ENCODE data around the gene BIRC3.
"Not testable (repeated sequence)": the region's sequence is repeated elsewhere in the genome, so short reads cannot be mapped to it uniquely, and the experiment has no call there.

Gene BIRC3

DNA sequence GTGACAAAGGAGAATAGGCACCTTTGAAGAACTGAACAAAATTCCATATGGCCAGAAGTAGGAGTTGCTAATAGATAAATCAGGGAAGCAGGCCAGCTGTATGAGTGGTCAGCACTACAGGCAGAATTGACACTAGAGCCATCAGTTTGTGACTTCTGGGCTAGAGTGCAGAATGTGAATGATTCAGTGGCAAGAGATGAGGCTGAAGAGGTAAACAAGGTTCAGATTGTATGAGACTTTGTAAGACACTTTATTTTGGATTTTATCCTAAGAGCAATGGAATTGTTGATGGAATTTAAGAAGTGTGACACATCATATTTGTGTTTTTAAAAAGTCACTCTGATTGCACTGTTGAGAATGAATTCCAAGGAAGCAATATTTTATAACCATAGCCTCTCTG is 12.9 kb downstream of the BIRC3 start:
- H3K9me3 Mint-ChIP-seq = no peaks in the 10 kb centered on the region
- peaks cover 14% of the 10 kb centered on the region for H3K4me1 Mint-ChIP-seq
- no peak for ATAC-seq
- no peak overlapping the region for H3K27ac Mint-ChIP-seq
- no peaks in the 10 kb centered on the region for H3K27me3 Mint-ChIP-seq
- no peak overlapping the region for H3K4me3 Mint-ChIP-seq
- H3K36me3 Mint-ChIP-seq = peaks cover 53% of the 10 kb centered on the region

DNA sequence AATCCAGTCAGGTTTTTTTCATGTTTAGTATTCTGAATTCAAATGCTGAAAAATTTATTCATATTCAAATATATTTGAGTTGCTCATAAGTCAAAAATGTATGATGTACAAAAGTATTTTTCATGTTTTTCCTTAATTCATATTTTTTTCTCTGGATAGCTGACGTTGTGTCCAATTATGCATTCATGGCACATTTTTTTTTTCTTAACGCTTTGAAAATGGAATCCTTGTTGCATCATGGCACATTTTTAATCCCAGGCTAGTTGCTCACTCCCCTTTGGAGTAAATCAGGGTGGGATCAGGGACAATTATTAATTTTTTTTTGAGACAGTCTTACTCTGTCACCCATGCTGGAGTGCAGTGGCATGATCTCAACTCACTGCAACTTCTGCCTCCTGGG is 14.1 kb downstream of the BIRC3 start:
- H3K36me3 Mint-ChIP-seq = peaks cover 51% of the 10 kb centered on the region
- no peaks in the 10 kb centered on the region for H3K9me3 Mint-ChIP-seq
- H3K27ac Mint-ChIP-seq = peak overlapping the region; percentile 29

DNA sequence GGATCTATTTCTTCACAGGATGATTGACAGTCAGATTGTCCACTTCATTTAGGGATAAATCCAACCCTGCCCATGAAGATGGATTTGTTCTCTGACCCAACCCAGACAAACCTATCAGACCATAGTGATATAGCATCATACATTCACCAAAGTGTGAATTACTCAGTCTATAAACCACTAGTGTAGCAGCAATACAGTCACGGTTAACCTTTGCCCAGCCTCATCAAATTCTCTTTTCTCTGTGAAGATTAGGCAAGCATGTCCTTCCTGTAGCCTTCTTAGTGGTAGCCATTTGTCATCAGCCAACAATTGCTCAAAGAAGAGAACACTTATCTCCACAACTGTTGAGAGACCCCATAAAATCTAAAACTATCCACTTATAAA is 15.3 kb downstream of the BIRC3 start:
- Mint-ChIP-seq H3K36me3 (peaks cover 46% of the 10 kb centered on the region), H3K4me3 (no peak overlapping the region)

More for the DNA sequence above, 14.1 kb downstream of the BIRC3 start:
- H3K4me1 Mint-ChIP-seq = peaks cover 14% of the 10 kb centered on the region
- ATAC-seq = no peak
- no peak overlapping the region for H3K4me3 Mint-ChIP-seq
- no peaks in the 10 kb centered on the region for H3K27me3 Mint-ChIP-seq

DNA sequence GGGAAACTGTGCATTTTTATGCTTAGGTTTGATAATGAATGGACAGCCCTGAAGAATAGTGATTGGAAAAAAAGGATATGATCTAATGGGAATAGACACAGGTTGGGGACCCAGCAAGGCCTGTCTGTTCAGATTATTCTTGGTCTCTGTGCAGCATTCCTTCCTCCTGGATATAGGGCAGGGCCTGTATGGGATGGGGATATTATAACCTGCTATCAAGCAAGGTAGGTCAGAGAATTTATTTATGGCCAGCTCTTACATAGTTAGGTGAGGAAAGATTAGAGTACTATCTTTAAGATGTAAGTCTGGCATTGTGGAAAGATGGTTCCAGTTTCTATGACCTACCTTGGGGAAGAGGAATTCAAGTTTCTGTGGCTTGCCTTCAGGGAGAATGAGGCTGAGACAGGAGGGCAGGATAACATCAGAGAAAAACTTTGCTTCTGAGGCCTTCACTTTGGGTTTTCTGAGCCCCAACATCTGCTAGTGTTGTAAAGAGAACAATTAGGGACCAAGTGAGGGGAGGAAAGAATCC is 21.3 kb downstream of the BIRC3 start:
- Mint-ChIP-seq H3K4me3 (no peak overlapping the region), H3K9me3 (no peaks in the 10 kb centered on the region), H3K36me3 (peaks cover 19% of the 10 kb centered on the region), H3K27ac (peak overlapping the region; percentile 55), H3K27me3 (no peaks in the 10 kb centered on the region), H3K4me1 (peaks cover 41% of the 10 kb centered on the region)
- no peak for ATAC-seq

More for the DNA sequence above, 15.3 kb downstream of the BIRC3 start:
- peak overlapping the region; percentile 74 for H3K27ac Mint-ChIP-seq
- no peaks in the 10 kb centered on the region for H3K27me3 Mint-ChIP-seq
- no peak for ATAC-seq
- peaks cover 11% of the 10 kb centered on the region for H3K4me1 Mint-ChIP-seq
- H3K9me3 Mint-ChIP-seq = no peaks in the 10 kb centered on the region

DNA sequence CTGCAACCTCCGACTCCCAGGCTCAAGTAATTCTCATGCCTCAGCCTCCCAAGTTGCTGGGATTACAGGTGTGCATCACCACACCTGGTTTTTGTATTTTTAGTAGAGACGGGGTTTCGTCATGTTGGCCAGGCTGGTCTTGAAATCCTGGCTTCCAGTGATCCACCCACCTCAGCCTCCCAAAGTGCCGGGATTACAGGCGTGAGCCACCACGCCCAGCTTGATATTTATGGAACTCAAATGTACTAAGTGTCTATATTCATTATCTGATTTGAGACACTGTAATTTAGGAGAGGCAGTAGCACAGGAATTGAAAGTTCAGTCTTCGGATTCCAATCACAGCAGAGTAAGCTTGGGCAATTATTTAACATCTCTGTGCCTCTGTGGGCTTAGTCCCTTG is 24.0 kb downstream of the BIRC3 start:
- peaks cover 12% of the 10 kb centered on the region for H3K36me3 Mint-ChIP-seq
- peak; percentile 35 for ATAC-seq
- H3K4me1 Mint-ChIP-seq = peaks cover 49% of the 10 kb centered on the region
- not testable (repeated sequence) for H3K9me3 Mint-ChIP-seq, H3K27me3 Mint-ChIP-seq, H3K4me3 Mint-ChIP-seq
- peak overlapping the region; percentile 55 for H3K27ac Mint-ChIP-seq

DNA sequence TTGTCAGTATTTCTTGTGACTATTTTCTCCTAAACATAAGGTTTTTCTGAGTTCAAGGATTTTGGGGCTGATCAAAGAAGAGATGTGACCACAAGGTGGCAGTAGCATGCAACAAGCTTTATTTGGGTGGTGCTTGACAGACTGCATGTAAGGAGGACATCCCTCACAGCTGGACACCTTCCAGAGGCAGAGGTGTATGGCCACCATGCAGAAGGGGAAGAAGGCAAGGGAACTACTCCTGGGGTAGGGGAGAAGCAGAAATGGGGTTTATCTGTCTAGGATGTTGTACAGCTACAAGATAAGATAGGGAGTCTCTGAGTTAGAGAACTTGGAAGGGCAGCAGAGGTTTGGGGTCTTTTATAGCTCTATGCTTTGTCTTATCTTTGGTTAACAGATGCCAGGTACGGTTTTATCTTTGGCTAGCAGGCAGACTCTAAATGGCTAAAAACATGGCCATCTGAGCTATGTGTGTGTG is 24.6 kb downstream of the BIRC3 start:
- no peaks in the 10 kb centered on the region for H3K9me3 Mint-ChIP-seq
- no peaks in the 10 kb centered on the region for H3K27me3 Mint-ChIP-seq
- H3K4me3 Mint-ChIP-seq = no peak overlapping the region
- ATAC-seq = peak; percentile 53
- H3K36me3 Mint-ChIP-seq = peaks cover 12% of the 10 kb centered on the region
- no peak overlapping the region for H3K27ac Mint-ChIP-seq
- peaks cover 51% of the 10 kb centered on the region for H3K4me1 Mint-ChIP-seq

DNA sequence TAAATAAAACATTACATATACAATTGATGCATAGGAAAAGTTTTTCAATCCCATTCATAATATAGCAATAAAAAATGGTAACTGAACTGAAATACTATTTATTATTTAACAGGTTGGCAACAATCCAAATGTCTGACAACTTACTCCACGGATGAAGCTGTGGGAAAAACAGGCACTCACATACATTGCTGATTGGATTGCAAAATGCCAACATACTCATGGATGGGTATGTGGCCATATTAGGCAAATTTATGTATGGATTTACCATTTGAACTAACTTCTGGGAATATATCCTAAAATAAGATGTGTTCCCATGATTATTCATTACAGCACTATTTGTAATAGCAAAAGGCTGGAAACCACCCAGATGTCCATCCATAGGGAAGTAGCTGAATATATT is 26.5 kb downstream of the BIRC3 start:
- no peak overlapping the region for H3K4me3 Mint-ChIP-seq
- no peak for ATAC-seq
- no peaks in the 10 kb centered on the region for H3K9me3 Mint-ChIP-seq
- no peak overlapping the region for H3K27ac Mint-ChIP-seq
- peaks cover 49% of the 10 kb centered on the region for H3K4me1 Mint-ChIP-seq
- H3K36me3 Mint-ChIP-seq = peaks cover under 1% of the 10 kb centered on the region
- H3K27me3 Mint-ChIP-seq = no peaks in the 10 kb centered on the region

DNA sequence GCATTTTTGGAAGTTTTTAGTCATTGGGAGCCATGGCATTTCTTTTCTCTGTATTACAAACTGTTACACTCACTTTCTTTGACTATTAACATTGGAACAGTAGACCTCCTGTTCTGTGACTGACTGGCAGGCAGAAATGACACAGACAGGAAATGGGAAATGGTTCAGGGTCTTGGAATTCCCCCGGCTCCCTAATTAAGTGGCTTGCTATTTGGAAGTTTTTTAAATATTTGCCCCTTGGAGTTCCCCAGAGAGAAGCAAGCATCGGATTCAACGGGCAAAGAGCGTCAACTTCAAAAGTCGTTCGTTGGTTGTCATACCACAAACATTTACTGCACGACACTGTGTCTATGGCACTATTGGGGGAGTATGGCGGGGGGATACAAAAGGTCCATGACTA is 28.6 kb downstream of the BIRC3 start:
- Mint-ChIP-seq H3K4me1 (peaks cover 50% of the 10 kb centered on the region), H3K4me3 (peak overlapping the region; percentile 94), H3K36me3 (peaks cover 14% of the 10 kb centered on the region), H3K9me3 (no peaks in the 10 kb centered on the region), H3K27me3 (no peaks in the 10 kb centered on the region), H3K27ac (peak overlapping the region; percentile 94)
- ATAC-seq = no peak

DNA sequence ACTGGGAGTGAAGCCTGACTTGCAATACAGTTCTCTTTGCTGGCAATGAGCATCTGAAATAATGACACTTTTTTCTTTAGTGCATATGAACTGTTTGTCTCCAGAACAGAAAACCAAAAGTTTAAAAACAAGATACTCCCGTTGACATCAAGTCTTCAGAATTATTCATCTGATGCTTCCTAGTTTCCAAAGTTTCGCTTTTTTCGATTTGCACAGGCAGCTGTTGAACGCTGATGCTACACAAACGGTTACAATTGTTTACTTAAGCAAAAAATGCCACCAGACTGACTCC is 29.1 kb downstream of the BIRC3 start:
- ATAC-seq = no peak
- H3K36me3 Mint-ChIP-seq = peaks cover 19% of the 10 kb centered on the region
- no peaks in the 10 kb centered on the region for H3K9me3 Mint-ChIP-seq
- peak overlapping the region; percentile 94 for H3K27ac Mint-ChIP-seq
- peaks cover 47% of the 10 kb centered on the region for H3K4me1 Mint-ChIP-seq
- no peaks in the 10 kb centered on the region for H3K27me3 Mint-ChIP-seq
- peak overlapping the region; percentile 94 for H3K4me3 Mint-ChIP-seq

DNA sequence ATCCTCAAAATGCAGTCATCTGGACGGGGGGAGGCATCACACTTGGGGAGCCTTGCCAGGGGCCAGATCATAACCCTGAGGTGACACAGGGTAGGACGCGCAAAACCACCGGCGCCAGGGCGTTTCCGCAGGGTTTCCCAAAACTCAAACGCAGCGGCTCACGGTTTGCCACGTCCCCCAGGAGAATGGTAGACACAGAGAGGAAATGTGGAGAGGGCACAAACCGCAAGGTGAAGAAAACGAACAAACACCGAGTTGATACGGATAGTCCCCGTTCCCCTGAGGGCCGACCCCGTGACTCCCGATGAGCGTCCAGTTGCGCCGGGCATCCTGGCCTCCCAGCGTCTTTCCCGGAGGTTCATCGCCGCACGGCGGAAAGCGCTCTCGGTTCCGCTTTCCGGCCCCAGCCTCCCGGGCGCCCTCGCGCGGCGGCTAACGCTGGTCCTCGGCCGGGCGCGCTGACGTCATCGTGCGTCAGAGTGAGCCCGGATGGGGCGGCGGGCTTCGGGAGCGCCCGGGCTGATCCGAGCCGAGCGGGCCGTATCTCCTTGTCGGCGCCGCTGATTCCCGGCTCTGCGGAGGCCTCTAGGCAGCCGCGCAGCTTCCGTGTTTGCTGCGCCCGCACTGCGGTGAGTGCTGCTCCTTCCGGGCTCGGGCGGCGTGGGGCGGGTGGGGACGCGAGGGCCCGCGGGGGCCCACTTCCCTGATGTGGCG is 29.6 kb downstream of the BIRC3 start, which contains the start of gene BIRC2:
Gene BIRC2, plus strand, starts transcription at position 467 of the 714 bp plus-strand sequence. CDS start 2,641 bp downstream, outside the sequence.
- Mint-ChIP-seq H3K27me3 (no peaks in the 10 kb centered on the region), H3K27ac (peak within 1 kb of the TSS; percentile 94)

DNA sequence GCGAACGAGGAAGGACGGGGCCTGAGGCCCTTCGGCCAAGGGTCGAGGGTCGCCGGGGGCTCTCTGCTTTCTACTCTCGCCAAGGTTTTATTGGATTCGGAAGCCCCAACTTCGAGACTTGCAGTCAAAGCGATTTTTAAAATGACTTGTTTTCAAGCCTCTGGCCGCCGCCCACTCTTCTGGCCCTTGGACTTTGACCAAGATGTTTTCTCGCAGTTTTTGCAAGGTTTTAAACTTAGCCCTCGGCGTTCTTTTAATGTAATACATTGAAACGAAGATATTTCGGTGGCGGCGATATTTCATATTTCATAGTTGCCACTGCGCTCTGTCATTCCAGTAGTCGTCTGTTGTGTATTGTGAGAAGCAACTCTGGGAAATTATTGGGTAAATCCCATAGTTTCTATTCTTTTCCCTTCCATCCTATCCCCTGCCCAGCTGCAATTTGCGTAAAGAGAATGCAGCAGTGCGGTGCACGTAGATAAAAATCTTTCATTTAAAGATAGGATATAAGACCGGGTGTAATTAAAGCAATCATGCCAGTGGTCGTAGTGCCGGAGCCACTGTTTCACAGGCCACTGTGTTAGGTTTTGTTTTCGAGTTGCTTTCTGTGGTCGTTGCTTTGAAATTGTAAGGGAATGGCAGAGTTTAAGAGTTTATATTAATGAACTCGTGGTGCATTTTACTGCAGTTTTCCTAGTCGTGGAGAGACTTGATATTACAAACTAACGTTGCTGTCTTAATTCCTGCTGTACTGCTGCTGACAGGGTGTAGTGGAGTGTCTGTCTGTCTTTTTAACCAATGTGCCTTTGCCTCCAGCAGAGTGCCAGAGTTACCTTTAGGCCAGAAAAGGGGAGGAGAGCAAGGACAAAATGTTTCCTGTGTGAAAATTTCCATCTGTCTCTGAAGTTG is 30.4 kb downstream of the BIRC3 start:
- Mint-ChIP-seq H3K27ac (peak overlapping the region; percentile 94), H3K9me3 (no peaks in the 10 kb centered on the region), H3K4me1 (peaks cover 41% of the 10 kb centered on the region), H3K36me3 (peaks cover 25% of the 10 kb centered on the region), H3K27me3 (no peaks in the 10 kb centered on the region), H3K4me3 (peak overlapping the region; percentile 94)
- no peak for ATAC-seq

More for the DNA sequence above, 29.6 kb downstream of the BIRC3 start, which contains the start of gene BIRC2:
- H3K36me3 Mint-ChIP-seq = peaks cover 22% of the 10 kb centered on the region
- H3K9me3 Mint-ChIP-seq = no peaks in the 10 kb centered on the region
- H3K4me3 Mint-ChIP-seq = peak within 1 kb of the TSS; percentile 94
- ATAC-seq = peak; percentile 98
- peaks cover 43% of the 10 kb centered on the region for H3K4me1 Mint-ChIP-seq

DNA sequence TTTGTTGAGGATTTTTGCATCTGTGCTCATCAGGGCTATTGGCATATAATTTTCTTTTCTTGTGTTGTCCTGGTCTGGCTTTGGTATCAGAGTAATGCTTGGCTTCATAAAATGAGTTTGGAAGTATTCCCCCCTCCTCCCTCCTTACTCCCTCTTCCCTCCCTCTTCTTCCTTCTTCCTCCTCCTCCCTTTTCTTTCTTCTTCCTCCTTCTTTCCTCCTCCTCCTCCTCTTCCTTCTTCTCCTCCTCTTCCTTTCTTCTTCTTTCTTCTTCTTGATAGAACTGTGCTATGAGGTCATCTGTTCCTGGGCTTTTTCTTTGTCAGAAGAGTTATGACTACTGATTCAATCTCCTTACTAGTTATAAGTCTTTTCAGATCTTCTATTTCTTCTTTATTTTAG is 39.8 kb downstream of the BIRC3 start:
- Mint-ChIP-seq H3K4me1 (peaks cover 36% of the 10 kb centered on the region), H3K9me3 (peaks cover 4% of the 10 kb centered on the region), H3K36me3 (peaks cover 86% of the 10 kb centered on the region), H3K27ac (no peak overlapping the region), H3K27me3 (no peaks in the 10 kb centered on the region), H3K4me3 (no peak overlapping the region)
- ATAC-seq = no peak

DNA sequence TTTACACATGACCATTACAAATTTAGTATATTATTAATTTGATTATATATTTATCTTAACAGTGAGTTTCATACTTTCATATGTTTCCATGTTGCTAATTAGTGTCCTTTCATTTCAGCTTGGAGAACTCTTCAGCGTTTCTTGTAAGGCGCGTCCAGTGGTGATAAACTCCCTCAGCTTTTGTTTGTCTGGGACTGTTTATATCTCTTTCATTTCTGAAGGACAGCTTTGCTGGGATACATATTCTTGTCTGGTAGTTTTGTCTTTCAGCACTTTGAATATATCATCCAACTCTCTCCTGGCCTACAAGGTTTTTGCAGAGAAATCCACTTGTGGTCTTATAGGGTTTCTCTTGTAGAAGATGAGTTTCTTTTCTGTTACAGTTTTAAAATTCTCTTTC is 42.1 kb downstream of the BIRC3 start:
- H3K36me3 Mint-ChIP-seq = peaks cover 78% of the 10 kb centered on the region
- no peak overlapping the region for H3K27ac Mint-ChIP-seq
- peaks cover 4% of the 10 kb centered on the region for H3K9me3 Mint-ChIP-seq
- peaks cover 36% of the 10 kb centered on the region for H3K4me1 Mint-ChIP-seq
- no peaks in the 10 kb centered on the region for H3K27me3 Mint-ChIP-seq
- H3K4me3 Mint-ChIP-seq = no peak overlapping the region
- no peak for ATAC-seq

DNA sequence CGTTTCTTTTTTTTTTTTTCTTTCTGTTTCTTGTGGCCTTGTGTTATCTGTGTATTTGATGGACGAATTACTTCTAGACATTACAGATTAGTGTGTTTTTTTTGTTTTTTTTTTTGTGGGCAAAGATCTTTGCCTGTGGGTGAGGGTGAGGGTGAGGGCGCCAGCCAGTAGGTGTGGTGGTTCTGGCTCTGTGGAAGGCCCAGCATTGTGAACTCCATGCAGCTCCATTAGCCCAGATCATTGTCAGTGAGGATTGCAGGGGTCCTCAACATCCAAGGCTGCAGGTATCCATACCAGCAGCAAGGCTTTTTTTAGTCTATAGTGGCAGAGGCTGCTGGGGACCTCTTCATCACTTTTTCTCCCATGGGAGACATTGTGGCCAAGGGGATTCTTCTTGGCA is 43.4 kb downstream of the BIRC3 start:
- no peak overlapping the region for H3K27ac Mint-ChIP-seq
- ATAC-seq = no peak
- peaks cover 36% of the 10 kb centered on the region for H3K4me1 Mint-ChIP-seq
- H3K9me3 Mint-ChIP-seq = peaks cover 4% of the 10 kb centered on the region
- H3K27me3 Mint-ChIP-seq = no peaks in the 10 kb centered on the region
- H3K4me3 Mint-ChIP-seq = no peak overlapping the region
- peaks cover 78% of the 10 kb centered on the region for H3K36me3 Mint-ChIP-seq
